ENCODE results near the gene SLC39A9. TPM values are rescaled to one million over a fixed set of nuclear protein-coding genes. Genes with fewer than 3 reads are reported as not detected.

Gene SLC39A9
- total and polyA plus RNA-seq, 2 of the 13 experiments (the other 11 are each of a cell fraction or from before 2014, with no cell fraction given): 46.6 to 69.5 TPM

- CTCF ChIA-PET (ENCODE audit: low intra/inter-chr PET ratio, low total read pairs): no interaction called here
- no peak for FAIRE-seq
- TF ChIP-seq ZNF530 (CRISPR knock-in tag; IDR thresholded peaks at IDR 0.05; ENCODE audit: low read depth): no peak
- no peak for TF ChIP-seq ZNF34 (CRISPR knock-in tag; IDR thresholded peaks at IDR 0.05; ENCODE audit: borderline replicate concordance)
- no peak for TF ChIP-seq ZNF777 (CRISPR knock-in tag; IDR thresholded peaks at IDR 0.05)
- no peak for TF ChIP-seq ZFP91 (CRISPR knock-in tag; IDR thresholded peaks at IDR 0.05; ENCODE audit: borderline replicate concordance)
- TF ChIP-seq ZNF646 (CRISPR knock-in tag; IDR thresholded peaks at IDR 0.05): no peak
- no peak for TF ChIP-seq XRCC5 (optimal IDR thresholded peaks at IDR 0.05; ENCODE audit: low read length)
- no peak for TF ChIP-seq NR3C1 (CRISPR knock-in tag; IDR thresholded peaks at IDR 0.05)
- TF ChIP-seq ZNF276 (CRISPR knock-in tag; IDR thresholded peaks at IDR 0.05; ENCODE audit: low read depth): no peak
- no peak for TF ChIP-seq SOX13 (IDR thresholded peaks at IDR 0.05)
- no peak for TF ChIP-seq SOX13 (CRISPR knock-in tag; conservative IDR thresholded peaks at IDR 0.05 in 1 of 2, IDR thresholded peaks at IDR 0.05 in 1 of 2)
- no peak for TF ChIP-seq BRCA1 (CRISPR knock-in tag; IDR thresholded peaks at IDR 0.05)
- TF ChIP-seq MEIS2 (CRISPR knock-in tag; IDR thresholded peaks at IDR 0.05): no peak
- no peak for TF ChIP-seq ZNF414 (CRISPR knock-in tag; IDR thresholded peaks at IDR 0.05)
- TF ChIP-seq ZNF30 (CRISPR knock-in tag; IDR thresholded peaks at IDR 0.05): no peak
- TF ChIP-seq NCOR1 (IDR thresholded peaks at IDR 0.05; ENCODE audit: borderline replicate concordance, low read length): no peak
- TF ChIP-seq ZNF296 (CRISPR knock-in tag; conservative IDR thresholded peaks at IDR 0.05): no peak
Measured at GRCh38 chr14:69464379-69464778, 65.9 kb downstream of the SLC39A9 start.

More at GRCh38 chr14:69464379-69464778, 65.9 kb downstream of the SLC39A9 start:
- H3K27me3 ChIP-seq (ENCODE audit: control insufficient read depth in 1 of 2, insufficient read depth in 2 of 2, low read length in 2 of 2): no peaks in the 10 kb centered on the region
- ATAC-seq (no peak), DNase-seq (ENCODE audit: low spot score) (no peak)
- in situ Hi-C loops (cut with HindIII; ENCODE audit: extremely low pct_ligation_motif_present, low pct_unique_long_range_greater_than_20kb): loop anchor here (5.0 to 10.0 kb wide), 2 partner anchors 67 to 210 kb away; partner anchors contain the start of genes ERH and SLC39A9
- H3K27ac ChIP-seq (ENCODE audit: extremely low read length, insufficient read depth, low read length): no peak overlapping the region
- no peaks in the 10 kb centered on the region for H3K4me1 ChIP-seq (ENCODE audit: insufficient read depth, low read length)
- intact Hi-C loops (cut with micrococcal nuclease; ENCODE audit: unreplicated experiment): no loop called here
- no TSS peak for BruUV-seq (replicated peaks)
- POLR2A ChIA-PET: no interaction called here
- no peak overlapping the region for H3K4me3 ChIP-seq (replicated peaks in 1 of 3; ENCODE audit: insufficient read depth in 1 of 3, low read depth in 2 of 3, low read length in 3 of 3)
- H3K36me3 ChIP-seq (replicated peaks in 1 of 2; ENCODE audit: control insufficient read depth in 1 of 2, insufficient read depth in 2 of 2, low read length in 2 of 2): peaks cover 1 to 17% of the 10 kb centered on the region in 2 experiments; a peak in 3 of 5 replicates
- H3K9me3 ChIP-seq (ENCODE audit: low read length): no peaks in the 10 kb centered on the region
- H3K4me2 ChIP-seq (ENCODE audit: low read depth, low read length): no peak overlapping the region
- no peak overlapping the region for H3K9ac ChIP-seq (ENCODE audit: insufficient read depth, low read depth, low read length)
- H2AFZ ChIP-seq (ENCODE audit: low read length): no peak overlapping the region
- no peaks in the 10 kb centered on the region for H4K20me1 ChIP-seq (ENCODE audit: insufficient read depth, low read length)
- no peaks in the 10 kb centered on the region for H3K79me2 ChIP-seq (ENCODE audit: insufficient read depth, low read length)

Measured in HepG2 (cell line).